Esophagus mucosa (tissue), 1 donor: ENCODE results near the gene INTS4. TPM values are rescaled to one million over a fixed set of nuclear protein-coding genes. Genes with fewer than 3 reads are reported as not detected.
"Not testable (repeated sequence)": the region's sequence is repeated elsewhere in the genome, so short reads cannot be mapped to it uniquely, and the experiment has no call there.

Source experiments
- ATAC-seq: fragments of 200-7000 bp; cut with Tn5 transposase; one replicate; pipeline ENCODE4 v1.9.1; 2020
- total RNA-seq: library from RNA; stranded (reverse); gene quantifications from one replicate; pipeline ENCODE4 v1.2.4, GENCODE V29; 2023
- donor health status: DM: yes; HTN: yes; CAD: no.

The INTS4 gene, protein sequence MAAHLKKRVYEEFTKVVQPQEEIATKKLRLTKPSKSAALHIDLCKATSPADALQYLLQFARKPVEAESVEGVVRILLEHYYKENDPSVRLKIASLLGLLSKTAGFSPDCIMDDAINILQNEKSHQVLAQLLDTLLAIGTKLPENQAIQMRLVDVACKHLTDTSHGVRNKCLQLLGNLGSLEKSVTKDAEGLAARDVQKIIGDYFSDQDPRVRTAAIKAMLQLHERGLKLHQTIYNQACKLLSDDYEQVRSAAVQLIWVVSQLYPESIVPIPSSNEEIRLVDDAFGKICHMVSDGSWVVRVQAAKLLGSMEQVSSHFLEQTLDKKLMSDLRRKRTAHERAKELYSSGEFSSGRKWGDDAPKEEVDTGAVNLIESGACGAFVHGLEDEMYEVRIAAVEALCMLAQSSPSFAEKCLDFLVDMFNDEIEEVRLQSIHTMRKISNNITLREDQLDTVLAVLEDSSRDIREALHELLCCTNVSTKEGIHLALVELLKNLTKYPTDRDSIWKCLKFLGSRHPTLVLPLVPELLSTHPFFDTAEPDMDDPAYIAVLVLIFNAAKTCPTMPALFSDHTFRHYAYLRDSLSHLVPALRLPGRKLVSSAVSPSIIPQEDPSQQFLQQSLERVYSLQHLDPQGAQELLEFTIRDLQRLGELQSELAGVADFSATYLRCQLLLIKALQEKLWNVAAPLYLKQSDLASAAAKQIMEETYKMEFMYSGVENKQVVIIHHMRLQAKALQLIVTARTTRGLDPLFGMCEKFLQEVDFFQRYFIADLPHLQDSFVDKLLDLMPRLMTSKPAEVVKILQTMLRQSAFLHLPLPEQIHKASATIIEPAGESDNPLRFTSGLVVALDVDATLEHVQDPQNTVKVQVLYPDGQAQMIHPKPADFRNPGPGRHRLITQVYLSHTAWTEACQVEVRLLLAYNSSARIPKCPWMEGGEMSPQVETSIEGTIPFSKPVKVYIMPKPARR
- 16.1 TPM for total RNA-seq

DNA sequence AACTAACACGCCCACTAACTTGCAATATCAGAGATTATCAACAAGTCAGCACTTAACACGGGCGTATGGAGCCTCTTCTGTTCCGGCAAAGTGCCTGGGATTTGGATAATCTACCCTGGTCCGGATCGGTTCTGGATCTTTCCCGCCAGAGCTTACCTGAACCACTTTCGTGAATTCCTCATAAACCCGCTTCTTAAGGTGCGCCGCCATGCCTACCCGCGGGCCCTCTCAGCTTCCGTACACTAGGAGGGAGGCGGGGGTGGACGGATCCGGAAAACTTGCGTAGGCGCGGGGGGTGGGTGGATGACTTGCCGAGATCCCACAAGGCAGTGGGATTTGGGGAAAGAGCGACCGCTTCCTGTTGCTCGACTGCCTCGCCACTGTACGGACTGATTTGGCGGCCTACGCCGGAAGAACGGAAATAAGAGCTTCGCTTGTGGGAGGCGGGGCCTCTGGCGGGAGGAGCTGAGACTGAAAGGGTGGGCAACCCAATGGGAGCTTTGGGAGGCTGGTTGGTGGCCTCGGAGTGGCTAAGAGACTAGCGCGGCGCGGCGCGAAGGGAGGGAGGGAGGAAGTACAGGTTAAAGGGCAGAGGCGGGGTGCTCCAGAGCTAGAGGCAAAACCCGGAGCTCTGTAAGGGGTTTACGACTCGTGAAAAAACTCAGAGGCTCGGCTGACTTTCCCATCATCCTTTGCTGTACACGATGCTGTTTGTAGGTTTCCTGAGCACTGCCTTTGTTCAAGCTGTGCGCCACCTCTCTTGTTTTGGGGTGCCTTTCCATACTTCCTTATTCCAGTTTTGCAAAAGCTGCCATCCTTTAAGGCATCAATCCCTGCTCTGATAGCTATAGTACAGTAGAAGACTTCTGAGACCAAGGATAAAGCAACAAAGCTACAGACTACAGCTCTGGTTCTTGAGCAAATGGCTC lies at the start of gene INTS4:
Gene INTS4, minus strand, starts transcription at position 235 of the 929 bp plus-strand sequence. Its CDS starts 25 bp downstream, at position 210.
- ATAC-seq, result peak; percentile 100

DNA sequence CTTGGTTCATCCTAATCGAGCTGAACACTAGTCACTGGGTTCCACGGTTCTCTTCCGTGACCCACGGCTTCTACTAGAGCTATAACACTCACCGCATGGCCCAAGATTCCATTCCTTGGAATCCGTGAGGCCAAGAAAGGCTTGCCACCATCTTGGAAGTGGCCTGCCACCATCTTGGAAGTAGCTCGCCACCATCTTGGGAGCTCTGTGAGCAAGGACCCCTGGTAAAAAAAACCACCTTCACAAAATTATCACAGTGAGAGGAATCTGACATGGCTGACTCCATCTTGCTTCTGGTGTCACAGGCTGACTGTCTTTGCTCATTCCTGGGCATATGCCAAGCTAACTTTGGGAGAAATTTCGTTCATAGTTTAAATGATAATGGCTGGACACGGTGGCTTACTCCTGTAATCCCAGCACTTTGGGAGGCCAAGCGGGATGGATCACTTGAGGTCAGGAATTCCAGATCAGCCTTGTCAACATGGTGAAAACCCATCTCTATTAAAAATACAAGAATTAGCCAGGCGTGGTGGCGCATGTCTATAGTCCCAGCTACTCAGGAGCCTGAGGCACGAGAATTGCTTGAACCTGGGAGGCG lies 47.5 kb upstream of the INTS4 start:
- ATAC-seq, result no peak

DNA sequence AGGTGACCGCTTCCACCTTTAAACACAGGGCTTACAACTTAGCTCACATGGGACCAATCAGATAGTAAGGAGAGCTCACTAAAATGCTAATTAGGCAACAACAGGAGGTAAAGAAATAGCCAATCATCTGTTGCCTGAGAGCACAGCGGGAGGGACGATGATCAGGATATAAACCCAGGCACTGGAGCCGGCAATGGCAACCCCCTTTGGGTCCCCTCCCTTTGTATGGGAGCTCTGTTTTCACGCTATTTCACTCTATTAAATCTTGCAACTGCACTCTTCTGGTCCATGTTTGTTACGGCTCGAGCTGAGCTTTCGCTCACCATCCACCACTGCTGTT lies 46.9 kb upstream of the INTS4 start:
- ATAC-seq, result not testable (repeated sequence)

DNA sequence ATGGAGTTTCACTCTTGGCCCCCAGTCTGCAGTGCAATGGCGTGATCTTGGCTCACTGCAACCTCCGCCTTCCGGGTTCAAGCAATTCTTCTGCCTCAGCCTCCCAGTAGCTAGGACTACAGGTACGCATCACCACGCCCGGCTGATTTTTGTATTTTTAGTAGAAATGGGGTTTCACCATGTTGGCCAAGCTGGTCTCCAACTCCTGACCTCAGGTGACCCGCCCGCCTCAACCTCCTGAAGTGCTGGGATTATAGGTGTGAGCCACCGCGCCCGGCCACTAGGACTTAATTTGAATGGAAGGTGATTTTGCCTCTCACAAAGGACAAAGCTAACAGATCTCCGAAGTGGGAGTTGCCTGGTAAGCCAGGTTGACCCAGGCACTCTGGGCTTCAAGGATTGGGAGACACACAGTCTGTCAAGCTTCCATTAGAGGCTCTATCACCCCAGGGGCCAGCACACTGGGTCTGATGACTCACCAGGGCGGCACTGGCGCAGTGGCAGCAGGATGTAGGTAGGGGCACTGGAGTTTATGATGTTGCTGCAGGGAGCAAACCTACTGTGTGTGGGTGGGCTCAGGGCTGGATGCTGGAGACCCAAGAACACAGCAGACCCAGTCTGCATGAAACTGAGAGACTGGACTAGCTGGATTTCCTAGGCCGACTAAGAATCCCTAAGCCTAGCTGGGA lies 46.4 kb upstream of the INTS4 start:
- peak; percentile 68 for ATAC-seq

DNA sequence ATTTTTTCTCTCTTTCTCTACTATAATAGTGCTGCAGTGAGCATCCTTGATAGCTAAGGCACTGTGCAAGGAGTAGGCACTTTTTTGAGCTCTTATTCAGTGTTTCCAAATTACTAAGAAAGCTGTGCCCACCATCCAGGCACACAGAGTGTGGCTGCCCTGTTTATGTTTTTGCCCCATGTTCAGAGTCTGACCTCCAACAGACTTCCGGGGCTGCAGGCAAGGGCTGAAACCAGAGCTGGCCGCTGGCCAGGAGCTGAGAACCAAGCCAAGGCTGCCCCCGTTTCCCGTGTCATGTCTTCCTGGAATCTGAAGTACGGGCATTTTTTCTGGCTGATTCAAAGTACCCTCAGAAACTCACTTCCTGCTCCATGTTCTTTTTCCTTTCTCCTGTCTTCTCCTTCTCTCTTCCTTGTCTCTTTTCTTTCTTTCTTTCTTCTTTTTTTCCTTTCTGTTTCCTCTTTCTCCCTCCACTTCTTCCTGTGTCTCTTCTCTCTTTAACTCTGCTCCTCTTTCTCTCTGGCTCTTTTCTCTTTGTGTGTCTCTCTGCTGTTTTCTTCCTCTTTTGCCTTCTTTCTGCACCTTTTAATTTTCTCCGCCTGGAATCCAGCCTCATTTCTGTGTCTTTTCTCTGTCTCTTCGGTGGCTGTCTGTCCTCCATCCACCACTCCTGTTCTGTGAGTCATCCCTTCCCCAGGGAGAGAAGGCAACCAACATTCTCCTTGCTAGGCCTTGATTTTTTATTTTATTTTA lies 45.6 kb upstream of the INTS4 start:
- peak; percentile 27 for ATAC-seq

DNA sequence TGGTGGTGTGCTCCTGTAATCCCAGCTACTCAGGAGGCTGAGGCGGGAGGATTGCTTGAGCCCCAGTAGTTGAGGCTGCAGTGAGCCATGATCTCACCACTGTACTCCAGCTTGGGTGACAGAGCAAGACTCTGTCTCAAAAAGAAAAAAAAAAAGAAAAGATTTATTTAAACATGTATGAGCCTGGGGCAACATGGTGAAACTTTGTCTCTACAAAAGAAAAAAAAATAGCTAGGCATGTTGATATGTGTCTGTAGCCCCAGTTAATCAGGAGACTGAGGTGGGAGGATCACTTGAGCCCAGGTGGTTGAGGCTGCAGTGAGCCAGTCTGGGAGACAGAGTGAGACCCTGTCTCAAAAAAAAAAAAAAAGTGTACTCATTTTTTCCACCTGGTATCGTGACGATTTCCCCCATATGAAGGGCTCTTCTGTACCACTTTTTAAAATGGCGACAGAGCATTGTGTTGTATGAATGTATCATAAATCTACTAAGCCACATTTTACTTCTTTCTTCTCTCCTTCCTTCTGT lies 45.0 kb upstream of the INTS4 start:
- ATAC-seq, result no peak

DNA sequence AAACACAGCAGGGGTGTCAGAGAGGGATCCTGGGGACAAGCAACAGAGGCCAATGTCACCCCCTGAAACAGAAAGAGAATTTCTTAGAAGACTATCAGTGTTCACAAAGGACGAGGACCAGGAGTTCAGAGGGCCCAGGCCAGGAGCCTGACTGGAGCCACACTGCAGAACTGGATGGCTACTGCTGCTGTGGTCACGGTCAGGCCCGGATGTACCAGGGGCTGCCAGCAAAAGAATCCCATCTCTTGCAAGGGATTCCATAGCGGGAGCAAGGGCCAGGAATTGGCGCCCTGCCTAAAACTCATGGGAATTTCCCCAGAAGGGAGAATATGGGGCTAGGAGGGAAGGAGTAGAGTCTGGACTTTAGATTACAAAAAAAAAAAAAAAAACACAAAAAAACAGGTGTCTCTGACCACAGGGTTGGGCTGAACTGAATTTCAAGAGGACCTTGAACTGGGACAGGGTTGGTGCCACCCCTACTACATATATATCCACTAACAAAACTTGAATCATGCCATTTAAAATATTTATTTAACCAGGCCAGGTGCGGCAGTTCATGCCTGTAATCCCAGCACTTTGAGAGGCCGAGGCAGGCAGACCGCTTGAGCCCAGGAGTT lies 44.3 kb upstream of the INTS4 start:
- no peak for ATAC-seq

DNA sequence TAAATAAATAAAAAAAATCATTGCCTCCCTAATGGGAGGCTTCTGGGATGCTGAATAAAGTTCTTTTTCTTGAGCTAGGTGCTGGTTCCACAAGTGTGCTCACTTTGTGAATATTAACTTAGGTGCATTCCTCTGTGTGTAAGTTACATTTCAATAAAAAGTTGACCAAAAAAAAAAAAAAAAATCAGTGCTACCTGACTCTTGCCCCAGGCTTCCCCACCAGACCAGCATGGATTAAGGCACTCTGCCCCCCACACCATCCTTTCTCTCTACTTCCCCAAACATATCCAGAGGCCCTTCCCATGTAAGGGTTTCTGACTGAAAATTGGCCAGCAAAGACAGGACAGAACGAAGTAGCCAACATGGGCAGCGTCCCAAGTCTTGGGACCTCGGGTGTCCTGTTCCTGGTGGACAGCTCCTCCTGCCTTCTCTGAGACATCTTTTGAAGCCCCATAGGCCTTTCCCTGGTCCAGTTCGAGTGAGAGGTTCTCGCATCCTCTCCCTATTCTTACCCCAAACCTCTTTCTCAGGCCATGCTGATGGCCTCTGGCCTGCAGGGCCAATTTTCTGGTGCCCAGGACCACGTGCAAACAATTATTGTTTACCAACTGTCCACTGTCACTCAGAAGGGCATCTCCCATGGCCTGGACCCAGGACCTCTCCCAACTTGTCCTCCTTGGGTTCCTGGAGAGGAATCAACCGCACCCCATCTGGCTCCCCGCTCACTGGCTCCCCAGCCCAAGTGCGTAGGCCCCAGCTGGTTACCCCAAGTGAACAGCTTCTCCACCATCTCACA lies 43.6 kb upstream of the INTS4 start:
- ATAC-seq, result no peak

DNA sequence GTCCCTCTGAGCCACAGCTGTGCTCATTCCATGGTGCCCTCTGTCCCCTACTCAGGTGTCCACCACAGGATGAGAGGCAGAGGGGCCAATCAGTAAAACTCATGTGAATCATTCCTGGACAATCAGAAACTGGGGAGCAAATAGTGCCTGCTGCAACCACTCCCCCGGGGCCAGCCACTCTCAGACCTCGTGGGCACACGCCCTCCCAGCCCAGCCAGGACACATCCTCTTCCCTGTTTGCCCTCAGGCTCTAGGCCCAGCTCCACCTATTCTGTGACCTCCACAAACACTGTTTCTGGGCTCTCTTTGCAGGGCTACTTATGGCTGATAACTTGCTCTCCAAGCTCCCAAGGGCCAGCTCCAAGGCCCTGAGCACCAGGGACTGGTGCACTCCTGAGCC lies 42.6 kb upstream of the INTS4 start:
- ATAC-seq, result peak; percentile 54

DNA sequence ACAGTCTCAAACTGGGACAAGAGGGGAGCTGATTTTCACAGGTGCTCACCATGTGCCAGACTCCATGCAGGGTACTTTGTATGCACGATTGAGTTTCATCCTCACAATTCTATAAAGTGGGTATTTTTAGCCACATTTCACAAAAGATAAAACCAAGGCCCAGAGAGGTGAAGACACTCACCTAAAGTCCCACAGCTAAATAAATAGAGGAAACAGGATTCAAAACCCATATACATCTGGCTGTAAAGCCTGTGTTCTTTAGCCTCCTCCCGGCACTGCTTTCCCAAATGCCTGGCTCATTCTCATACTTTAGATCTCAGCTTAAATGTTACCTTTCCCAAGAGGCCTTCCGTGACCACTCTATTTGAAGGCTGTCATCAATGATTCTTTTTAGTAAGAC lies 41.8 kb upstream of the INTS4 start:
- ATAC-seq, result no peak

DNA sequence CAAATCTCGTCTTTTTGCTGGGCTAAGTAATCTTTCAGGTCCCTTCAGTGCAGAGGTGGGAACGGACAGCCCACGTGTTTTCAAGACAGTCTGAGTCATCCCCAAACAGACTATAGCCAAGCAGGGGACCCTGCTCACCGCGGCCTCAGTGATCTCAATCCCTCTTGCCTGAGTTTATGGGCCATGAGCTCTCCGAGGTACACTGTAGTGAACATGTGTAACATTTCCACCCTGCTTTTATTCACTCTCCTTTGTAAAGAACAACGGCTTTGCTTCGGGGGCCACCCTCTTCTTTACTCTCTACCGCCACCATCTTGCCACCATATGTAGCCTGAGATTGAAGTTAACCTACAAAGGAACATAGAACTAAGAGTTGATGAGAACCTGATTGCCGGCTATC lies 40.2 kb upstream of the INTS4 start:
- no peak for ATAC-seq

DNA sequence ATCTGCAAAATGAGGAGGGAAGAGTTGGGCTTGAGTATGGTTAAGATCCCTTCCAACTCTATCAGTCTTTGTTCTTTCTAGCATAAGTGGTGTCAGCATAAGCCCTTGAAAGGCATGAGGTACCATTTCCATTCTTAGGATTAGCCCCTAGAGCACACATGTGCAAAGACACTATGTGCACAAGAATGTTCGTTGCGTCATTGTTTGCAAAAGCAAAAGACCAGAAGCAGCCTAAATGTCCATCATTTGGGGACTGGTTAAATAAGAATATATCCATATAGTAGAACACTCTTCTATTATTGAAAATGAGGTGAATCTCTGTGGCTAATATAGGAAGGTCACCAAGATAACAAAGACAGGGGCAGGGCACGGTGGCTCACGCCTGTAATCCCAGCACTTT lies 38.6 kb upstream of the INTS4 start:
- no peak for ATAC-seq

DNA sequence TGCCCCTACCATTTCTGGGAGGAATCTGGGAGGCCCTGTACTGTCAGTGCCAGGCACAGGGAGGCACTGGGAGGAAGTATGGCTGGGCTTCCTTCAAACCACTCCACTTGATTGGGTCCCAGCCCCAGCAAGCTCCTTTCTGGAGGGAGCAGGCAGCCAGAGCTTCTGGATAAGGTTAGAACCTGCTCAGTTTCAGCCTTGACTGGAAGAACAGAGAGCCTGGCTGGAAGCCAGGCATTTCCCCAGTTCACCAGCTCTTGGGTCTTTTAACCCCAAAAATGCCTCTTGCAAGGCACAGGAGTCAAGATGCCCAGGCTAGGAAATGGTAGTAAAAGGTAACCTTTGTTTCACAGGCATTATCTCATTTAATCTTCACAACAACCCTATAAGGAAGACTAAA lies 37.6 kb upstream of the INTS4 start:
- ATAC-seq, result no peak

DNA sequence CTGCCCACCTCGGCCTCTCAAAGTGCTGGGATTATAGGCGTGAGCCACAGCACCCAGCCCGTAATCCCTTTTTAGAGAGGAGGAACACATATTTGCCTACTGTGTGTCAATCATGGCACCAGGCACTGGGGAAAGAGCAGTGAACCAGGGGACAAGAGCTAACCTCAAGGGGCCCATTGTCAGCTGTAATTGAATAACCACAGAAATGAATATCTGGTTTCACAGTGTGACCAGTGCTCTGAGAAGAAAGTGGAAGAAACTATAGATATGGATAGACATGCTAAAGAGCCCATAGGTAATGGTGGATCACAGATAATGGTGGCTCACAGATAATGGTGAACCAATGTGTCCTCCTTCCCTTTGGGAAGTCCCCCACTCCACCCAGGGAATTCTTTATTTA lies 37.2 kb upstream of the INTS4 start:
- no peak for ATAC-seq

DNA sequence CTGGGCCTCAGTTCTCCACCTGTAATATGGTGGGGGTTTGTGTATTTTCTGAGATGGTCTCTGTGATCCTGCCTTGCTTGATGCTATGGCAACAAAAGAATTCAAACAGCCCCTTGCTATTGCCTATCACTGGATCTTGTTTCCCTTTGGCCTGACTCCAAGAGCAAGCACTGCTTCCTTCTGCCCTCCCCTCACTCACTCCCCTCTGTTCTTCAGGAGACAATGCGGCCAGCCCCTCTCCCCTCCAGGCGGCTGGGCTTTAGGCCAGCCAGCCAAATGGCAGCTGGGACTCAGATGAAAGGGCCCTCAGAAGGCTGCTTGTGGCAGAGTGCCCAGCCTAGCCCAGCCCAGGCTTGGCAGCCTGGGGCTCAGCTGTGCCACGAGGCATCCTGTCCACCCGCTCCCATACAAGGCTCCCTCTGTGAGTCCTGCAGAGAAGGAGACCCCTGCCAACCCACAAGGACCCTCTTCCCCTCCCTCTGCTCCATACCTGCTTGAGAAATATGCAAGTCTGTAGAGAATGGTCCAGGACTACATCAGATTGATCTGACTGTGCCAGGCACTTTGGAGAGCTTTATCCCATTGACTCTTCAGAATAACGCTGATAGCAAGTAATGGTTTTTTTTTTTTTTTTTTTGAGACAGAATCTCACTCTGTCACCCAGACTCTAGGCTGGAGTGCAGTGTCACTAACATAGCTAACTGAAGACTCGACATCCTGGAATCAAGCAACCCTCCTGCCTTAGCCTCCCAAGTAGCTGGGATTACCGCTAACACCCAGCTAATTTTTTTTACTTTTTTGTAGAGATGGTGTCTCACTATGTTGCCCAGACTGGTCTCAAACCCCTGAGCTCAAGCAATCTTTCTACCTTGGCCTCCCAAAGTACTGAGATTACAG lies 36.2 kb upstream of the INTS4 start:
- ATAC-seq, result peak; percentile 62

DNA sequence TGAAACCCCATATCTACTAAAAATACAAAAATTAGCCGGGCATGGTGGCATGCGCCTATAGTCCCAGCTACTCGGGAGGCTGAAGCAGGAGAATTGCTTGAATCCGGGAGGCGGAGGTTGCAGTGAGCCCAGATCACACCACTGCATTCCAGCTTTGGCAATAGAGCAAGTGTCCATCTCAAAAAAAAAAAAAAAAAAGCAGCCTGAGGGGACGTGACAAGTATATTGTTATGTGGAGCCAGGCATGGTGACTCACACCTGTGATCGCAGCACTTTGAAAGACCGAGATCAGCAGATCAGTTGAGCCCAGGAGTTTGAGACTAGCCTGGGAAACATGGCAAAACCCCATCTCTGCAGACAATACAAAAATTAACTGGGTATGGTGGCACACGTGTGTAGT lies 34.0 kb upstream of the INTS4 start:
- ATAC-seq, result not testable (repeated sequence)

DNA sequence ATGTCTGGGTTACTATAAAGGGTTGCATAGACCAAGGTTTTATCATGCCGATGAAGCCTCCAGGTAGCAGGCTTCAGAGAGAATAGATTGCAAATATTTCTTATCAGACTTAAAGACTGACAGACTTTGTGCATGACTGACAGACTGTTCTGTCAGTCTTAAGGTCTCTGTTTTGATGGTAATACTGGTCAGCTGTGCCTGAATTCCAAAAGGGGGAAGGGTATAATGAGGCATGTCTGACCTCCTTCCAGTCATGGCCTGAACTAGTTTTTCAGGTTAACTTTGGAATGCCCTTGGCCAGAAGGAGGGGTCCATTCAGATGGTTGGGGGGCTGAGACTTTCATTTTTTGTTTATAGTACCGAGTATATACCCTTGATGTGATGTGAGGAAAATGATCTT lies 33.3 kb upstream of the INTS4 start:
- no peak for ATAC-seq

DNA sequence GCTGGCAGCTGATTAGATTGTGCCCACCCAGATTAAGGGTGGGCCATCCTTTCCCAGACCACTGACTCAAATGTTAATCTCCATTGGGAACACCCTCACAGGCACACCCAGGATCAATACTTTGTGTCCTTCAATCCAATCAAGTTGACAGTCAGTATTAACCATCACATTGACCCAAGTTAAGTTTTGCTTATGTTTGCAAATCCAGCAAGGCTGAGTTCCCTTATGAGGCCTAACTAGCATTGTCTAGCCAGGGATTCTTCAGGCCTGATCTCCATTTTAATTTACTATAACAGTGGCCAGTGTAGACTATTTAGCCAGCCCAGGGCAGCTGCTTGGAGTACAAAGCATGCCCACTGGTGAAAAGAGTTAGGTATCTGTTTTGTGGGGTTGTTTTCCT lies 30.9 kb upstream of the INTS4 start:
- ATAC-seq, result no peak
